ENCODE measurements around the gene NAGS.
"Not testable (repeated sequence)": the region's sequence is repeated elsewhere in the genome, so short reads cannot be mapped to it uniquely, and the experiment has no call there.

Gene NAGS

GRCh38 chr17:44006598-44007345, 2.4 kb downstream of the NAGS start:
- DNase-seq (ENCODE audit: low spot score): peak; percentile 99

GRCh38 chr17:44007346-44008204, 3.2 kb downstream of the NAGS start:
- DNase-seq (ENCODE audit: low spot score): no peak

- DNase-seq (ENCODE audit: low spot score): no peak
Observed at GRCh38 chr17:44008205-44008909, 3.9 kb downstream of the NAGS start.

- no peak for DNase-seq (ENCODE audit: low spot score)
Observed at GRCh38 chr17:44010966-44011647, 6.7 kb downstream of the NAGS start.

GRCh38 chr17:44011876-44012275, 7.5 kb downstream of the NAGS start:
- DNase-seq (ENCODE audit: low spot score): no peak

- DNase-seq (ENCODE audit: low spot score): no peak
Observed at GRCh38 chr17:44012391-44012790, 8.0 kb downstream of the NAGS start.

- no peak for DNase-seq (ENCODE audit: low spot score)
Observed at GRCh38 chr17:44012874-44013273, 8.5 kb downstream of the NAGS start.

- DNase-seq (ENCODE audit: low spot score): no peak
Observed at GRCh38 chr17:44014133-44014436, 9.7 kb downstream of the NAGS start.

GRCh38 chr17:44014437-44015172, 10.2 kb downstream of the NAGS start, which contains the start of gene TMEM101:
Gene TMEM101 (minus strand): TSS chr17:44014963. CDS start chr17:44014952, 11 bp downstream.
- peak; percentile 90 for DNase-seq (ENCODE audit: low spot score)

GRCh38 chr17:44021227-44021626, 16.8 kb downstream of the NAGS start:
- not testable (repeated sequence) for DNase-seq (ENCODE audit: low spot score)

- DNase-seq (ENCODE audit: low spot score): no peak
Observed at GRCh38 chr17:44022246-44022645, 17.8 kb downstream of the NAGS start.

GRCh38 chr17:44023545-44024270, 19.3 kb downstream of the NAGS start:
- DNase-seq (ENCODE audit: low spot score): no peak

GRCh38 chr17:44024271-44024663, 19.8 kb downstream of the NAGS start:
- DNase-seq (ENCODE audit: low spot score): no peak

GRCh38 chr17:44024853-44025252, 20.4 kb downstream of the NAGS start:
- no peak for DNase-seq (ENCODE audit: low spot score)

GRCh38 chr17:44029736-44030135, 25.3 kb downstream of the NAGS start:
- DNase-seq (ENCODE audit: low spot score): no peak

GRCh38 chr17:44030482-44030881, 26.1 kb downstream of the NAGS start:
- no peak for DNase-seq (ENCODE audit: low spot score)

- no peak for DNase-seq (ENCODE audit: low spot score)
Observed at GRCh38 chr17:44033861-44034408, 29.5 kb downstream of the NAGS start.

GRCh38 chr17:44034688-44035087, 30.3 kb downstream of the NAGS start:
- DNase-seq (ENCODE audit: low spot score): not testable (repeated sequence)

GRCh38 chr17:44037471-44037870, 33.0 kb downstream of the NAGS start:
- no peak for DNase-seq (ENCODE audit: low spot score)

- DNase-seq (ENCODE audit: low spot score): no peak
Observed at GRCh38 chr17:44038604-44039011, 34.2 kb downstream of the NAGS start.
